Measurements from ENCODE around the gene BRINP3.

Gene BRINP3

GRCh38 chr1:190243056-190243455 lies 234.6 kb downstream of the BRINP3 start:
- TF ChIP-seq ZNF274 (IDR thresholded peaks at IDR 0.05; ENCODE audit: low read depth, low read length): no peak
- no peak overlapping the region for H3K4me3 ChIP-seq (ENCODE audit: low read length)

GRCh38 chr1:190226006-190226405 lies 251.7 kb downstream of the BRINP3 start:
- H3K4me3 ChIP-seq (ENCODE audit: low read length): no peak overlapping the region
- TF ChIP-seq ZNF274 (IDR thresholded peaks at IDR 0.05; ENCODE audit: low read depth, low read length): no peak

- no peak for TF ChIP-seq ZNF274 (IDR thresholded peaks at IDR 0.05; ENCODE audit: low read depth, low read length)
- no peak overlapping the region for H3K4me3 ChIP-seq (ENCODE audit: low read length)
These were observed 265.2 kb downstream of the BRINP3 start for GRCh38 chr1:190212450-190212849.

- H3K4me3 ChIP-seq (ENCODE audit: low read length): no peak overlapping the region
- no peak for TF ChIP-seq ZNF274 (IDR thresholded peaks at IDR 0.05; ENCODE audit: low read depth, low read length)
These were observed 269.9 kb downstream of the BRINP3 start for GRCh38 chr1:190207733-190208132.

- TF ChIP-seq ZNF274 (IDR thresholded peaks at IDR 0.05; ENCODE audit: low read depth, low read length): no peak
- H3K4me3 ChIP-seq (ENCODE audit: low read length): no peak overlapping the region
These were observed 272.0 kb downstream of the BRINP3 start for GRCh38 chr1:190205713-190206112.

- TF ChIP-seq ZNF274 (IDR thresholded peaks at IDR 0.05; ENCODE audit: low read depth, low read length): no peak
These were observed 281.6 kb downstream of the BRINP3 start for GRCh38 chr1:190196020-190196419.

GRCh38 chr1:190193508-190194115 lies 284.1 kb downstream of the BRINP3 start:
- no peak for TF ChIP-seq ZNF274 (IDR thresholded peaks at IDR 0.05; ENCODE audit: low read depth, low read length)
- H3K4me3 ChIP-seq (ENCODE audit: low read length): no peak overlapping the region

More at GRCh38 chr1:190196020-190196419, 281.6 kb downstream of the BRINP3 start:
- no peak overlapping the region for H3K4me3 ChIP-seq (ENCODE audit: low read length)

- no peak for TF ChIP-seq ZNF274 (IDR thresholded peaks at IDR 0.05; ENCODE audit: low read depth, low read length)
- no peak overlapping the region for H3K4me3 ChIP-seq (ENCODE audit: low read length)
These were observed 285.0 kb downstream of the BRINP3 start for GRCh38 chr1:190192627-190193026.

- TF ChIP-seq ZNF274 (IDR thresholded peaks at IDR 0.05; ENCODE audit: low read depth, low read length): no peak
These were observed 294.1 kb downstream of the BRINP3 start for GRCh38 chr1:190183588-190183987.

GRCh38 chr1:190179817-190180216 lies 297.8 kb downstream of the BRINP3 start:
- no peak for TF ChIP-seq ZNF274 (IDR thresholded peaks at IDR 0.05; ENCODE audit: low read depth, low read length)
- no peak overlapping the region for H3K4me3 ChIP-seq (ENCODE audit: low read length)

More at GRCh38 chr1:190183588-190183987, 294.1 kb downstream of the BRINP3 start:
- no peak overlapping the region for H3K4me3 ChIP-seq (ENCODE audit: low read length)

GRCh38 chr1:190178827-190179226 lies 298.8 kb downstream of the BRINP3 start:
- H3K4me3 ChIP-seq (ENCODE audit: low read length): no peak overlapping the region
- no peak for TF ChIP-seq ZNF274 (IDR thresholded peaks at IDR 0.05; ENCODE audit: low read depth, low read length)

- H3K4me3 ChIP-seq (ENCODE audit: low read length): no peak overlapping the region
- TF ChIP-seq ZNF274 (IDR thresholded peaks at IDR 0.05; ENCODE audit: low read depth, low read length): no peak
These were observed 300.1 kb downstream of the BRINP3 start for GRCh38 chr1:190177555-190177954.

- no peak for TF ChIP-seq ZNF274 (IDR thresholded peaks at IDR 0.05; ENCODE audit: low read depth, low read length)
- H3K4me3 ChIP-seq (ENCODE audit: low read length): no peak overlapping the region
These were observed 300.9 kb downstream of the BRINP3 start for GRCh38 chr1:190176776-190177175.

GRCh38 chr1:190175320-190175719 lies 302.3 kb downstream of the BRINP3 start:
- no peak for TF ChIP-seq ZNF274 (IDR thresholded peaks at IDR 0.05; ENCODE audit: low read depth, low read length)

GRCh38 chr1:190172651-190173430 lies 304.8 kb downstream of the BRINP3 start:
- H3K4me3 ChIP-seq (ENCODE audit: low read length): no peak overlapping the region
- no peak for TF ChIP-seq ZNF274 (IDR thresholded peaks at IDR 0.05; ENCODE audit: low read depth, low read length)

More at GRCh38 chr1:190175320-190175719, 302.3 kb downstream of the BRINP3 start:
- H3K4me3 ChIP-seq (ENCODE audit: low read length): no peak overlapping the region

All from GM08714 (cell line).